SK-N-SH (cell line): Measurements from ENCODE around the gene EEF1A2. TPM values are rescaled to one million over a fixed set of nuclear protein-coding genes. Genes with fewer than 3 reads are reported as not detected.

Experiments used
- CTCF ChIA-PET: fragments of 300-600, 350-600 bp; formaldehyde crosslinking; extraction: SDS; loops from one replicate; lab custom pipeline; 2021; lab: Yijun Ruan, JAX
- POLR2A ChIA-PET: fragments of 350-600 bp; sonication (Branson Sonifier 250); formaldehyde crosslinking; extraction: SDS; loops from one replicate; lab custom pipeline; 2020; ENCODE audit warnings: antibody characterized with exemption, inconsistent platforms; lab: Yijun Ruan, JAX
- DNase-seq: peaks from one replicate; pipeline ENCODE4 v3.0.0; 2012
- H2AFZ ChIP-seq: fragments of 200-600 bp; sonication (generic); 2 replicates; pipeline ENCODE4 v1.8.1; 2016; ENCODE audit warnings: antibody characterized with exemption, mild to moderate bottlenecking, low read depth
- H3F3A ChIP-seq: fragments of 200-600 bp; sonication (generic); replicated peaks from 2 replicates; pipeline ENCODE3; 2016; ENCODE audit warnings: antibody characterized with exemption, mild to moderate bottlenecking; ENCODE audit not compliant: insufficient read depth
- H3K27ac ChIP-seq, 2 experiments: fragments of 200-500 bp in 1 of 2; fragments of 200-600 bp in 1 of 2; sonication (Bioruptor generic) in 1 of 2; sonication (generic), shearing (Covaris generic) in 1 of 2; 2 replicates each; pipeline versions ENCODE4 v1.5.1 to v1.6.1; 2014 to 2016; ENCODE audit warnings: low read depth in 2 of 2, inconsistent platforms in 1 of 2, low read length in 1 of 2, mild to moderate bottlenecking in 1 of 2, mixed read lengths in 1 of 2
- H3K27me3 ChIP-seq: fragments of 200-600 bp; sonication (generic), shearing (Covaris generic); 2 replicates; pipeline ENCODE4 v1.6.1; 2016; ENCODE audit warnings: mixed run types; ENCODE audit not compliant: insufficient read depth
- H3K36me3 ChIP-seq, 2 experiments: fragments of 200-500 bp in 1 of 2; fragments of 200-600 bp in 1 of 2; sonication (Bioruptor generic) in 1 of 2; sonication (generic) in 1 of 2; replicated peaks in 1 of 2; 2 replicates each; pipeline versions ENCODE3 to v1.5.1; 2014 to 2016; ENCODE audit warnings: low read length in 1 of 2, mild to moderate bottlenecking in 1 of 2; ENCODE audit not compliant: insufficient read depth in 2 of 2, control insufficient read depth in 1 of 2
- H3K4me1 ChIP-seq, 2 experiments: fragments of 200-500 bp in 1 of 2; fragments of 200-600 bp in 1 of 2; sonication (Bioruptor generic) in 1 of 2; sonication (generic), shearing (Covaris generic) in 1 of 2; 2 replicates each; pipeline versions ENCODE4 v1.5.1 to v1.6.1; 2014 to 2016; ENCODE audit warnings: low read depth in 1 of 2, low read length in 1 of 2, mixed run types in 1 of 2; ENCODE audit not compliant: insufficient read depth in 2 of 2, control insufficient read depth in 1 of 2
- H3K4me2 ChIP-seq: fragments of 200-600 bp; sonication (generic), shearing (Covaris generic); 2 replicates; pipeline ENCODE4 v1.6.1; 2017; ENCODE audit warnings: mixed run types
- H3K4me3 ChIP-seq, 2 experiments: fragments of 200-500 bp in 1 of 2; fragments of 200-600 bp in 1 of 2; sonication (Bioruptor generic) in 1 of 2; sonication (generic), shearing (Covaris generic) in 1 of 2; 2 replicates each; pipeline versions ENCODE4 v1.5.1 to v1.8.1; 2014 to 2016; ENCODE audit warnings: low read depth in 2 of 2, inconsistent platforms in 1 of 2, low read length in 1 of 2, mild to moderate bottlenecking in 1 of 2, mixed read lengths in 1 of 2, moderate library complexity in 1 of 2
- H3K79me2 ChIP-seq: fragments of 200-600 bp; sonication (generic); 2 replicates; pipeline ENCODE4 v1.8.1; 2017; ENCODE audit warnings: mild to moderate bottlenecking; ENCODE audit not compliant: insufficient read depth
- H3K9ac ChIP-seq: fragments of 200-600 bp; sonication (generic); 2 replicates; pipeline ENCODE4 v1.6.1; 2017; ENCODE audit warnings: mixed run types
- H3K9me2 ChIP-seq: fragments of 200-600 bp; sonication (generic); 2 replicates; pipeline ENCODE4 v1.6.1; 2017; ENCODE audit warnings: mixed run types
- H3K9me3 ChIP-seq: fragments of 200-600 bp; sonication (generic); 2 replicates; pipeline ENCODE4 v1.6.1; 2017; ENCODE audit warnings: mixed run types, mild to moderate bottlenecking, moderate library complexity
- H4K20me1 ChIP-seq: fragments of 200-600 bp; sonication (generic); 2 replicates; pipeline ENCODE4 v1.6.1; 2017; ENCODE audit warnings: mild to moderate bottlenecking, mixed run types; ENCODE audit not compliant: insufficient read depth
- FOSL2 ChIP-seq: IDR thresholded peaks from 2 replicates; pipeline ENCODE4 v1.4.0; 2012; ENCODE audit warnings: low read depth, mild to moderate bottlenecking, moderate library complexity, borderline replicate concordance
- GABPA ChIP-seq: IDR thresholded peaks from 2 replicates; pipeline ENCODE4 v1.4.0; 2012; ENCODE audit warnings: low read depth, mild to moderate bottlenecking
- RCOR1 ChIP-seq: fragments of 150-350 bp; IDR thresholded peaks from 2 replicates; pipeline ENCODE4 v1.6.1; 2017; ENCODE audit warnings: antibody characterized with exemption, low read length
- SMC3 ChIP-seq: IDR thresholded peaks from 2 replicates; pipeline ENCODE4 v1.6.1; 2012; ENCODE audit warnings: low read depth, low read length, improper control_type of control experiment
- TAF1 ChIP-seq: IDR thresholded peaks from 2 replicates; pipeline ENCODE4 v1.6.1; 2012; ENCODE audit warnings: low read depth, mild to moderate bottlenecking, low read length, moderate library complexity, borderline replicate concordance
- USF1 ChIP-seq: IDR thresholded peaks from 2 replicates; pipeline ENCODE4 v1.4.0; 2012; ENCODE audit warnings: low read depth, borderline replicate concordance
- WGBS: methylation state at CpG from one replicate; pipeline ENCODE4 v1.1.6; 2017; ENCODE audit warnings: low lambda C conversion rate; 5-methylcytosine and 5-hydroxymethylcytosine counted together
- polyA plus RNA-seq, 3 experiments: library from polyadenylated mRNA; depleted of rRNA; stranded (reverse); fragments of >200 nt; gene quantifications; 2 replicates each; pipeline ENCODE4 v1.2.3, GENCODE V29; 2012

The EEF1A2 gene
- polyA plus RNA-seq, 1 of the 3 experiments (the other 2 are of a cell fraction): 16.5 TPM

GRCh38 chr20:63541371-63541770, 42.5 kb upstream of the EEF1A2 start:
- ChIA-PET CTCF (interaction anchor here (1.1 to 5.4 kb wide), 2 partner anchors 433 to 497 kb away, joined by 3 to 42 read pairs; no protein-coding TSS in a partner anchor), POLR2A (no interaction called here)
- no peaks in the 10 kb centered on the region for H3K36me3 ChIP-seq
- no peaks in the 10 kb centered on the region for H3K79me2 ChIP-seq
- H3F3A ChIP-seq: no peaks in the 10 kb centered on the region
- TF ChIP-seq GABPA (no peak), TAF1 (no peak), SMC3 (no peak), FOSL2 (no peak)
- no peaks in the 10 kb centered on the region for H4K20me1 ChIP-seq
- peaks cover 0 to 28% of the 10 kb centered on the region in 2 experiments; a peak in 1 of 4 replicates for H3K4me1 ChIP-seq
- no peak overlapping the region for H3K4me3 ChIP-seq
- H3K9ac ChIP-seq: no peak overlapping the region
- no peak overlapping the region for H2AFZ ChIP-seq
- no peak overlapping the region for H3K27ac ChIP-seq
- H3K27me3 ChIP-seq: no peaks in the 10 kb centered on the region
- no CpG with 5 or more reads among the region's 28 CpGs for WGBS
- H3K4me2 ChIP-seq: no peak overlapping the region
- H3K9me2 ChIP-seq: no peaks in the 10 kb centered on the region
- no peak for DNase-seq
- H3K9me3 ChIP-seq: no peaks in the 10 kb centered on the region

DNA sequence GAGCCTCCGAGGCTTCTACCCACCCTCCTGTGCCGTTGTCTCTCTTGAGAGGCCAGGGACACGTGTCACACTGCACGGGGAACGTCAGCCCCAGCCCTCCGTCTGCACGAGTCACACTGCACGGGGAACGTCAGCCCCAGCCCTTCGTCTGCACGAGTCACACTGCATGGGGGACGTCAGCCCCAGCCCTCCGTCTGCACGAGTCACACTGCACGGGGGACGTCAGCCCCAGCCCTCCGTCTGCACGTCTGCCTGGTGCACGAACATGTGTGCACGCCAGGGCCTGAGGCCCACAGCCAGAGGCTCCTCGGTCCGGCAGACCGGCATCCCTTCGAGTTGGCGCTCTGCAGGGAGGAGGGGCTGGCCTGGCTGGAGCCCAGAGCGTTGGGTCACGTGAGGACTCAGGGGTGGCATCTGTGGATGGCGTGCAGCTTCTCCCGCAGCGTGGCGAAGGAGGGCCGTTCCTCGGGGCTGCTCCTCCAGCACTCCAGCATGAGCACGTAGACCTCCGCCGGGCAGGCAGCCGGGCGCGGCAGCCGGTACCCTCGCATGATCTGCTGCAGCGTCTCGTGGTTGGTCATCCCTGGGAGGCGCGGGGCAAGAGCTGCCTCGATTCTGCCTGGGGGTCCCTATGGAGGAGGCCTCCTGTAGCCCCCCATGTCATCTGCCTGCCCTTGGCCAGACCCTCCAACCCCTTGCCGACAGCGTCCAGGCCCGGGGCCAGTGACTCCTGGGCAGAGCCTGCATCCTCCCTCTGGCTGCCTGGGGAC, 41.7 kb upstream of the EEF1A2 start:
- POLR2A ChIA-PET: no interaction called here
- TF ChIP-seq RCOR1 (no peak), USF1 (peak; percentile 45; the same call in 1 of the 2 replicates)
- WGBS: 60% methylated on average over 19 of the region's 49 CpGs

More for the DNA sequence above, 41.7 kb upstream of the EEF1A2 start:
- no peak overlapping the region for H3K4me2 ChIP-seq
- H2AFZ ChIP-seq: no peak overlapping the region
- no peaks in the 10 kb centered on the region for H3K36me3 ChIP-seq
- CTCF ChIA-PET: interaction anchor here (1.1 to 6.3 kb wide), 6 partner anchors 9 to 498 kb away, joined by 3 to 82 read pairs (median 44); partner anchors contain the start of genes PPDPF and SRMS
- H3K4me1 ChIP-seq: peaks cover 0 to 32% of the 10 kb centered on the region in 2 experiments; a peak in 1 of 4 replicates
- DNase-seq: peak; percentile 72
- H3K27ac ChIP-seq: no peak overlapping the region
- no peaks in the 10 kb centered on the region for H3K27me3 ChIP-seq
- no peak overlapping the region for H3K4me3 ChIP-seq
- no peaks in the 10 kb centered on the region for H3K9me2 ChIP-seq
- H3K79me2 ChIP-seq: no peaks in the 10 kb centered on the region
- H3K9ac ChIP-seq: no peak overlapping the region
- no peaks in the 10 kb centered on the region for H3F3A ChIP-seq
- H3K9me3 ChIP-seq: no peaks in the 10 kb centered on the region
- H4K20me1 ChIP-seq: no peaks in the 10 kb centered on the region
